GM19438 (cell line): ENCODE results near the gene MRPS35.

Experiments
- ATAC-seq: cut with Tn5 transposase; IDR thresholded peaks from one replicate; pipeline ENCODE4 v1.9.1; 2021; ENCODE audit warnings: low read depth; ENCODE audit not compliant: unreplicated experiment

Gene MRPS35

GRCh38 chr12:27771481-27772327 is 61.1 kb downstream of the MRPS35 start:
- ATAC-seq = no peak

DNA sequence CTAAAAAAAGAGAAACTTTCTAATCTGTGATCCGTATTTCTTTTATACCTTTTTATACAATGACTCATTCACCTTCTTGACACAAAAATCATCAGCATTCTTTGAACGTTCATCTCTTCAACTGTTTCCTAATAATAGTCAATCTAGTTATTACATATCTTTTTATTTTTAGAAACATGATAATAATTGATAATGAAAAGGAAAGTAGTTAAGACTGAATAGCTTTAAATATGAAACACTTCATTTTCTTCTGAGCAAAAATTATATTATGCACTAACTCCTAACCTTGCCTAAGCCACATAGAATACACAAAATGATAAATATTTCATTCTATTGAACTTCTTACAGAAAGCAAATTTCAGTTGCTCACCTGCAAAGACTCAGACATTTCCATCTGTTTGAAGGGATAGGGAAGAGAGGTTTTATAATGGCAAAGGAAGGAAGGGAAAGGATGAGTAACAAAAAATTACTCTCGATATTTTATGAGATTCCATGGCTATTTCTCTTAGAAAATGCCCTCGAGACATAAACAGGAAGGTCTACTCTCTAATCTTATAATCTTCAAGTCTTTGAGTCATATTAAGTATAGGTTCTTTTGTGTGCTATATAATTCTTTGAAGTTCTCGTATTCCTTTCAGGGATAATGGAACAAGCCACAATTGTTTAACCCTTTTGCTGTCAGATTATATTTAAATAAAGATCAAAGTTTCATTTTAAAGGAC is 61.9 kb downstream of the MRPS35 start:
- ATAC-seq = no peak

- ATAC-seq = no peak
These were observed 66.5 kb downstream of the MRPS35 start for GRCh38 chr12:27777141-27777540.

DNA sequence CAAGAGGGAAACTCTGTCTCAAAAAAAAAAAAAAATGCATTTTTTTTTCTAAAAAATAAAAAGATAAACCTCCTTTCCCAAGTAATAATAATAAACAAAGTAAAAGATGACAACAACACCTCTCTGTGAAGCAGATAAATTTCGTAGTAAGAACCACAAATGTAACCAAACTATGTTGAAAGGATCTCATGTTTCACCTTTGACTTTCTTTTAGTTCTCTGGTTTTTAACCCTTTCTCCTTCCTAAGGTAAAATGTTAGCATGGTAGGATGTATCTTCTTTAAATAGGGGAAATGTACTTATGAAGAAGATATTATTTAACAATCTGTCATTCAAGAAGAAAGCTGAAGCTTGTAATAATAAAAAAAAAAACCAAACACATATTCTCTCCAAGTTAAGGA is 67.6 kb downstream of the MRPS35 start:
- ATAC-seq = no peak

GRCh38 chr12:27779416-27779919 is 68.8 kb downstream of the MRPS35 start:
- ATAC-seq = no peak

- ATAC-seq = peak; percentile 80
These were observed 69.4 kb downstream of the MRPS35 start, which contains the start of the genes KLHL42 and MANSC4 for GRCh38 chr12:27779920-27780611. Gene KLHL42 (plus strand): TSS chr12:27780233. CDS start chr12:27780331, 98 bp downstream. Gene MANSC4 (minus strand): TSS chr12:27780236. CDS start chr12:27771276, 8,960 bp downstream.

DNA sequence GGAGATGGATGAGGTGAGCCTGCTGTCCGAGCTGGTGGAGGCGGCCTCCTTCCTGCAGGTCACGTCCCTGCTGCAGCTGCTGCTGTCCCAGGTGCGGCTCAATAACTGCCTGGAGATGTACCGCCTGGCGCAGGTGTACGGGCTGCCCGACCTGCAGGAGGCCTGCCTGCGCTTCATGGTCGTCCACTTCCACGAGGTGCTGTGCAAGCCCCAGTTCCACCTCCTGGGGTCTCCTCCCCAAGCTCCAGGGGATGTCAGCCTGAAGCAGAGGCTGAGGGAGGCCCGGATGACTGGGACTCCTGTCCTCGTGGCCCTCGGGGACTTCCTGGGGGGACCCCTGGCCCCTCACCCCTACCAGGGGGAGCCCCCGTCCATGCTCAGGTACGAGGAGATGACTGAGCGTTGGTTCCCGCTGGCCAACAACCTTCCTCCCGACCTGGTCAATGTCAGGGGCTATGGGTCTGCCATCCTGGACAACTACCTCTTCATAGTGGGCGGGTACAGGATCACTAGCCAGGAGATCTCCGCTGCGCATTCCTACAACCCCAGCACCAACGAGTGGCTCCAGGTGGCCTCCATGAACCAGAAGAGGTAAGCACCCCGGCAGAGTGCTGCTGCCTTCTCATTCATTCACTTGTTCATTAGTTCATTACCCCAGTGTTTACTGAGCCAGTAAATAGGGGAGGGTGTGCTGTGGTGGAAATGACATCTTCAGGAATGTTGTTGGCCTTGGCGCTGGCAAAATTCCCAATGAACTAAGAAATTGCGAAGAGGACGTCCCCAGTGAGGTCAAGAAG is 70.2 kb downstream of the MRPS35 start:
- ATAC-seq = peak; percentile 34

GRCh38 chr12:27781680-27782079 is 71.0 kb downstream of the MRPS35 start:
- no peak for ATAC-seq

DNA sequence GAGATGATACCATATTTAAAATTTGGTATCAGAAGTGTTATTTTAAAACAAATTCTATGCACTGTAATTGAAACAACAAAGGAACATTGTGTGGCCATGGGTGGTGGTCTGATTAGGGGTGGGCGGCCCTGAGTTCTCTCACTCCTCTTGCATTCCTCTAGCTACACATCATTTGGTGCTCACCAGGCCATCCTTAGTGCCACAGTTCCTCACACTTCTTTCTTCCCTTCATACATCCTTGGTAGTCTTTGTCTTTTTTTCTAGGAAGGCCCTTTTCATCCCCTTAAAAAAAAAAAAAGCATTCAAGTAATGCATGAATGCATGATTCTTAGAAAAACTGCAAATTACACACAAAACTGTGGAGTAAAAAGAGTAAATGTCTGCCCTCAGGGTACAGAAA is 71.8 kb downstream of the MRPS35 start:
- no peak for ATAC-seq

DNA sequence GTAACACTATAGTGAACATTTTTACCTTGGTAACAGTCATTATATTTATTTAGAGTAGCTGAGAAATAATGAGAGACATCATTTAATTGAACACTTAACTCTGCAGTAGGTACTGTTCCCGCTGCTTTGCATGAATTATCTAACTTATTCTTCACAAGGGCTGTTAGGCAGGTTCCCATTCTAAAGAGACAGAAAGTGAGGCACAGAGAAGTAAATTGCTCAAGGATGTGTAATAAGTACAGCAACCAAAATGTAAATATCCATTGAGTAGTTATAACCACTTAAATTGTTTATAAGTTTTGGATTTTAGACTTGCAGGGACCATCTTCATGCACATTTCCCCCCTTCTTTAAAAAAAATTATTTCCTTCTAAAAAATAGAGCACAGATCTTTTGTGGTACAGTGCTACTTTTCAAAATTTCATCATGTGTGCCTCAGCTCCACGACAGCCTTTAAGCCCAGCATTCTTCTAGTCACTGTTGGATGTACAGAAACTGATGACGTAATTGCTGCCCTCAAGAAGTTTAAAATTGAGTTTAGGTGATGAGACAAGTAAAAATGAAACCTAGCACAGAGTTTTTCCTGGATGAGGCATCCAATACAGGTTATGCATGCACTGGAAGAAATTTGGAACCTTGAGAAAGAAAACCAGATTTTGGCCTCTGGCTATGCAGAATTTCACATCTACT is 75.4 kb downstream of the MRPS35 start:
- ATAC-seq = no peak

DNA sequence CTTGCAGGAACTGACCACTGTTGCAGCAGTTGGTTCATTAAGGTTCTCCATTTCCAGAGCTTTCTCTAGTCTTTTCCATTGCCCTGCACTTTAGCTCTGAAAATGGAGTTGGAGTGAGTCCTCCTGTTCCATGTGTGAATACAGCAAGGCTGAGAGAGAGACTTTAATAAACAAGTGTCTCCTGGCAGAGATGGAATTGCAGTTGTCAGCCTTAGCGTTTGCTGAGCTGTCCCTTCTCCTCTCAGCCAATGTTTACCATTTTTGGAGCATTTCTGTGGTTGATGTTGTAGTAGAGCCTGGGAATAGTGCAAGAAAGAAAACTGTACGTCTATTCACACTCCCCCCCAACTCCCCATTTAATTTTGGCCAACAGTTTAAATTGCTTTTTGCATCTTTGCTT is 76.9 kb downstream of the MRPS35 start:
- ATAC-seq = no peak

DNA sequence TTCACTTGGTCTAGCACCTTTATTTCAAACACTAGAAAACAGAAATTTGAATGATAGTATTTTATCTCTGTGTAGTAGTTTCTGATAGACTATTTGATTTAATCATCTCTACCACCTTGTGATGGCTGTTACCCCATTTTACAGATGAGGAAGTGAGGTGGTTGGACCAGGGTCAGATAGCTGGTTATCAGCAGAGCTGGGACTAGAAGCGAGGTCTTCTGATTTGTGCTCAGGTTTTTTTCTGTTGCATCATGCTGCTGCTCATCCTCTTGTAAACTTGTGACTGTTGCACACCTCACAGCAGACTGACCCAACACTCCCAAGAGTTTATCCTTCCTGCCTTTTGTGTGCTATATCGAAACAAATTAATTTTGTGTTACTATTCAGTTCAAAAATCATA is 79.5 kb downstream of the MRPS35 start:
- ATAC-seq = no peak

DNA sequence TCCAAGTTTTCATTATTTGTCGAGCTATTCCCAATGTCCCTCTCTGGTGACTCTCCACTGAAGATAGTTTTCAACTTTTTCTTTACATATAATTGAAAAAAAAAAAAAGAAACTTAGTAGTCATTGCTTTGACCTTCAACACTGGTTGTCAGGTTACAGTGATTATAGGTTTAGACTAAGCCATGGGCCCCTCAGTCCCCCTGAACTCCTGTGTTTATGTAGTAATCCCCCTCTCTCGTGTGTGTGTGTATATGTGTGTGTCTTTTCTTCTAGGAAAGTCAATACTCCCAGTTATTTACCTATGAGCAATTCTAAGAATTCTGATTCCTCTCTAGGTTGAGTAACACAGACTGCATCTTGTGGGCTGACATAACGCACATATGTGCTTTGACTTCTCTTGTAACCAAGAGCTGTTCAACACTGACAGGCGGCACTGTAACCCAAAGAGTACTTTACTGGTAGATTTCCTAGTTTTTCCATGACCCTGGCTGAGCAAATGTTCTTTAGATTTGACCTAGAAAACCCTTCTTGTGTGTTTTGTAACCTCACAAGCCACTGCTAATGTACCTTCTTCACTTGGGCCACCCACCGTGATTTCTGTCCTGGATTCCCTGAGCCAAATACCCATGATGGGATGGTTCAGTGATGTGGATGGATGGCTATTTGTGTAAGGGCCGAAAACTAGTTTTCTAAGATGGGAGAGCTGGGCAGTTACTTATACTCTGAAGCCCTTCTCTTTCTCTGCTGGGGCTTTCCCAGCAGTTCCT is 84.4 kb downstream of the MRPS35 start:
- ATAC-seq = no peak

GRCh38 chr12:27796128-27796527 is 85.5 kb downstream of the MRPS35 start:
- ATAC-seq = no peak

GRCh38 chr12:27797301-27798025 is 86.8 kb downstream of the MRPS35 start:
- no peak for ATAC-seq

DNA sequence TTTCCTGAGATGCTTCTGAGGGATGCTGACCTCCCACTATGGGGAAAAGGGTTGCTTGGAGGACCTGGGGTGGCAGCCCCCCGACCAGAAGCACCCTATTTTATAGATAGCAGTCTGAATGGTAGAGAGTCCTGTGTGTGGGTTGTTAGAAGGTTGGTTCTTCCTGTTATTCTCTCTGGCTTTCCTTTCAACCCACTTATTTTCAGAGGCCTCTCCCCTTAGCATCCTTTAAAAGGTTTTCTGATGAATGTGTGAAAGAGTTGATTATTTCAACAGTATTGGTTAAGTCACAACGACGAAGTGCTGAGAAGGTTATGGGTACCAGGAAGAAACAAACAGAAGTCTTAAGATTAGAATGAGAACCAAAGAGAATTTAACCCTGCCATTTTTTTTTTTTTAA is 90.2 kb downstream of the MRPS35 start:
- ATAC-seq = no peak

- ATAC-seq = no peak
These were observed 91.0 kb downstream of the MRPS35 start for GRCh38 chr12:27801630-27802029.

DNA sequence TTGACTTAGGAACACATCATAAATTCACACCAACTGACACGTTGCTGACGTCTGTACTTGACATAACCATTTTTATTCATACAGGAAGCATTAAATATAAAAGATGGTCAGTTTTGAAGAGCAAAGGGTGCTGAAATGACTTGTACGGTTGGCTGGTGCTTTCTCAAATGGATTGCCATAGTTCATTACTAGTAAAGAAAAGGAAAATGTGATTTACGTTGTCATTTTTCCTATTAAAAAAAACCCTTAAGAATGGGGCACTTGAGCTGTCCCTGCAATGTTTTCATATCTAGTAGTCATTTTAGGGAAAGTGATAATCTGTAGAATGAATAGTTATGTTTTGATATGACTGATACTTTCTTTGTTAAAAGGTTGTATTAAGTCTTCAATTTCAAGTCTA is 91.9 kb downstream of the MRPS35 start:
- ATAC-seq = no peak
